ENCODE measurements around the gene JMJD1C.

GRCh38 chr10:63206997-63207811 is 258.6 kb downstream of the JMJD1C start:
- TF ChIP-seq CTCF (conservative IDR thresholded peaks at IDR 0.05; ENCODE audit: low read length) (no peak), EZH2phosphoT487 (IDR thresholded peaks at IDR 0.05; ENCODE audit: borderline replicate concordance, low read depth, low read length) (no peak)
